ENCODE results near the gene PXDC1. TPM values are rescaled to one million over a fixed set of nuclear protein-coding genes. Genes with fewer than 3 reads are reported as not detected.

Gene PXDC1
- total and polyA plus RNA-seq, 10 donors = 17.7 to 51.5 (median 32.0) TPM

DNA sequence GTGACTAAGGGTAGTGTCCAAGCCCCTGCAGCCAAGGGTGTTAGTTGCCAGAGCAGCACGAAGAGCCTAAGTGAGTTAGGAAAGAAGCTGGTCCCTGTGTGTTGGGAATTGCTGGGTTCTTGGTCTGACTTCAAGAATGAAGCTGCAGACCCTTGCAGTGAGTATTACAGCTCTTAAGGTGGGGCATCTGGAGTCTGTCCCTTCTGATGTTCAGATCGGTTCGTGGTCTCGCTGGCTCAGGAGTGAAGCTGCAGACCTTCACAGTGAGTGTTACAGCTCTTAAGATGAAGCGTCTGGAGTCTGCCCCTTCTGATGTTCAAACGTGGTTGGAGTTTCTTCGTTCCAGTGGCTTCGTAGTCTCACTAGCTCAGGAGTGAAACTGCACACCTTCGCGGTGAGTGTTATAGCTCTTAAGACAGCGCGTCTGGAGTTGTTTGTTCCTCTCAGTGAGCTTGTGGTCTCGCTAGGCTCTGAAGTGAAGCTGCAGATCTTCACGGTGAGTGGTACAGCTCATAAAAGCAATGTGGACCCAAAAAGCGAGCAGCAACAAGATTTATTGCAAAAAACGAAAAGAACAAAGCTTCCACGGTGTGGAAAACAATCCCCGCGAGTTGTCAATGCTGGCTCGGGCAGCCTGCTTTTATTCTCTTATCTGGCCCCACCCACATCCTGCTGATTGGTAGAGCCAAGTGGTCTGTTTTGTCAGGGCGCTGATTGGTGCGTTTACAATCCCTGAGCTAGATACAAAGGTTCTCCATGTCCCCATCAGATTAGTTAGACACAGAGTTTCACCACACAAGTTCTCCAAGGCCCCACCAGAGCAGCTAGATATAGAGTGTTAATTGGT lies 31.8 kb downstream of the PXDC1 start:
- peak; percentile 31 for DNase-seq
- Histone ChIP-seq H3K27ac (no peak overlapping the region), H3K4me3 (no peak overlapping the region), H3K36me3 (peaks cover 0 to 40% (median 16%) of the 10 kb centered on the region in 6 donors), H3K27me3 (replicated peaks in 1 of 7) (no peaks in the 10 kb centered on the region), H3K9me3 (peaks cover 0 to 6% (median 3%) of the 10 kb centered on the region in 8 donors), H3K4me1 (peaks cover 0 to 8% (median 0%) of the 10 kb centered on the region in 6 donors)
- intact Hi-C loops (cut with DNase I; ENCODE audit: low total_unique reads) = no loop called here
- WGBS, 5 donors = 80 to 87% (median 82%) methylated on average over 21 to 22 of the region's 22 CpGs
- TF ChIP-seq POLR2A (IDR thresholded peaks at IDR 0.05) (no peak), POLR2AphosphoS5 (IDR thresholded peaks at IDR 0.05) (no peak)
- TF ChIP-seq, protein P1, sequence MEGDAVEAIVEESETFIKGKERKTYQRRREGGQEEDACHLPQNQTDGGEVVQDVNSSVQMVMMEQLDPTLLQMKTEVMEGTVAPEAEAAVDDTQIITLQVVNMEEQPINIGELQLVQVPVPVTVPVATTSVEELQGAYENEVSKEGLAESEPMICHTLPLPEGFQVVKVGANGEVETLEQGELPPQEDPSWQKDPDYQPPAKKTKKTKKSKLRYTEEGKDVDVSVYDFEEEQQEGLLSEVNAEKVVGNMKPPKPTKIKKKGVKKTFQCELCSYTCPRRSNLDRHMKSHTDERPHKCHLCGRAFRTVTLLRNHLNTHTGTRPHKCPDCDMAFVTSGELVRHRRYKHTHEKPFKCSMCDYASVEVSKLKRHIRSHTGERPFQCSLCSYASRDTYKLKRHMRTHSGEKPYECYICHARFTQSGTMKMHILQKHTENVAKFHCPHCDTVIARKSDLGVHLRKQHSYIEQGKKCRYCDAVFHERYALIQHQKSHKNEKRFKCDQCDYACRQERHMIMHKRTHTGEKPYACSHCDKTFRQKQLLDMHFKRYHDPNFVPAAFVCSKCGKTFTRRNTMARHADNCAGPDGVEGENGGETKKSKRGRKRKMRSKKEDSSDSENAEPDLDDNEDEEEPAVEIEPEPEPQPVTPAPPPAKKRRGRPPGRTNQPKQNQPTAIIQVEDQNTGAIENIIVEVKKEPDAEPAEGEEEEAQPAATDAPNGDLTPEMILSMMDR (IDR thresholded peaks at IDR 0.05 in 8 of 11, conservative IDR thresholded peaks at IDR 0.05 in 3 of 11) = no peak

DNA sequence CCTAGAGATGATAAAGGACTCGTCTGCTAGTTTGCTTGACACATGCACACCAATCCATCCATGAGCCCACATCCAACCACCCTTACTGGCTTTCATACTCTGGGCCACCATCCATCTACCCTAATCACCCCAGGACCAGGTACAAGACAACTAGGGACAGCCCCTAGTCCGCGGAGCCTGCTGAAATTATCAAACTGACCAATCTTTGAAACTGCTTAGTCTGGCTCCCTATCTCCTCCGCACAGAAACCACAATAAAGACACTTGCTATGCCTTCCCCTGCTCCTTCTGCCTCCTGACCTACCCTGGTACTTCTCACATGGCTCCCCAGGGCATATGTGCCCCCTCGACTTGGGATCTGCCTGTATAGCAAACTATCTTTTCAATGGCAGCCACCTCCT lies 33.1 kb downstream of the PXDC1 start:
- intact Hi-C loops (cut with DNase I; ENCODE audit: low total_unique reads) = no loop called here
- WGBS, 5 donors = 67 to 85% (median 79%) methylated on average over 5 of the region's 5 CpGs
- H3K36me3 ChIP-seq = peaks cover 0 to 28% (median 9%) of the 10 kb centered on the region in 6 donors
- peaks cover 0 to 9% (median 4%) of the 10 kb centered on the region in 8 donors for H3K9me3 ChIP-seq
- no peak overlapping the region for H3K27ac ChIP-seq
- DNase-seq = no peak
- H3K4me3 ChIP-seq = no peak overlapping the region
- peaks cover 0 to 8% (median 0%) of the 10 kb centered on the region in 6 donors for H3K4me1 ChIP-seq
- TF ChIP-seq POLR2AphosphoS5 (IDR thresholded peaks at IDR 0.05) = no peak
- no peak for TF ChIP-seq POLR2A (IDR thresholded peaks at IDR 0.05)
- TF ChIP-seq, protein P1 (IDR thresholded peaks at IDR 0.05 in 8 of 11, conservative IDR thresholded peaks at IDR 0.05 in 3 of 11) = no peak
- H3K27me3 ChIP-seq (replicated peaks in 1 of 7) = no peaks in the 10 kb centered on the region

DNA sequence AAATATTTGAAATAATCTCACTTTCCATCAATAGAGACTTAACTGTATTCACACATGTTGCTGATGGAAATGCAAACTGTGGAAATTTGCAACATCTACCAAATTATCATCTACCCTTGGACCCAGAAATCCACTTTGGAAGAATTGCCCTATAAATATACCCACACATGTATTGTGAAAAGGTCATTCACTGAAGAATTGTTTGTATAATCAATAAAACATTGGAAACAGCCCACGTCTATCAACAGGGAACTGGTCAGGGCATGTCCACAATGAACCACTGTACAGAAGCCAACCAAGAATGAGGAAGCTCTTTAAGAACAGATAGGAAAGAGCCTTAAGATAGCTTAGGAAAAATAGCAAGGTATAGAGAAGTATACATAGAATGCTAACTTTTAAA lies 36.2 kb downstream of the PXDC1 start:
- Histone ChIP-seq H3K4me3 (no peak overlapping the region), H3K27me3 (replicated peaks in 1 of 7) (no peaks in the 10 kb centered on the region), H3K27ac (no peak overlapping the region), H3K4me1 (no peaks in the 10 kb centered on the region), H3K9me3 (peaks cover 0 to 9% (median 4%) of the 10 kb centered on the region in 8 donors), H3K36me3 (no peaks in the 10 kb centered on the region)
- TF ChIP-seq POLR2A (IDR thresholded peaks at IDR 0.05) (no peak), POLR2AphosphoS5 (IDR thresholded peaks at IDR 0.05) (no peak)
- TF ChIP-seq, protein P1 (IDR thresholded peaks at IDR 0.05 in 8 of 11, conservative IDR thresholded peaks at IDR 0.05 in 3 of 11) = no peak
- intact Hi-C loops (cut with DNase I; ENCODE audit: low total_unique reads) = no loop called here
- DNase-seq = no peak
- WGBS, 5 donors = 0 to 86% (median 50%) methylated on average over 1 of the region's 1 CpG

DNA sequence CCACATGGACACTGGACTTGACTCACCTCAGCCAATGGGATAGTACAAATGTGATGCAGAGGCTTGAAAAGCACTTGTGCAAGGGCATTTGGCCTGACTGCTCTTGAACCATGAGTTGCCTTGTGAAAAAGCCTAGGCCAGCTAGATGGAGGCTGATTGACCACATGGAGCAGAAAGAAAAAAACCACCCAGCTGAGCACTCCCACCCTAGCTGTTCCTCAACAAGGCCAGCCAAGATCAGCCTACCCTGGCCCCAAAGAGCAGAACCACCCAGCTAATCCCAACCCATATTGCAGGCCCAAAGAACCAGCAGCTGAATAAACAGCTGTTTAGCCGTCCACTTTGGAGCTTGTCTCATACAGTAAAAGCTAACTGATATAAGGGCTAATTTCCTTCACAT lies 36.7 kb downstream of the PXDC1 start:
- TF ChIP-seq POLR2A (IDR thresholded peaks at IDR 0.05) (no peak), POLR2AphosphoS5 (IDR thresholded peaks at IDR 0.05) (no peak)
- TF ChIP-seq, protein P1 (IDR thresholded peaks at IDR 0.05 in 8 of 11, conservative IDR thresholded peaks at IDR 0.05 in 3 of 11) = no peak
- no peaks in the 10 kb centered on the region for H3K36me3 ChIP-seq
- no peak for DNase-seq
- intact Hi-C loops (cut with DNase I; ENCODE audit: low total_unique reads) = no loop called here
- H3K27me3 ChIP-seq (replicated peaks in 1 of 7) = no peaks in the 10 kb centered on the region
- H3K4me3 ChIP-seq = no peak overlapping the region
- H3K9me3 ChIP-seq = peaks cover 0 to 9% (median 4%) of the 10 kb centered on the region in 8 donors
- H3K27ac ChIP-seq = no peak overlapping the region
- H3K4me1 ChIP-seq = no peaks in the 10 kb centered on the region
- 88 to 100% (median 94%) methylated on average over 1 of the region's 1 CpG for WGBS, 5 donors
